ENCODE measurements around the gene EDEM1. TPM values are rescaled to one million over a fixed set of nuclear protein-coding genes. Genes with fewer than 3 reads are reported as not detected.

Gene EDEM1
- polyA plus RNA-seq, 3 donors, result 6.1 to 10.3 (median 8.7) TPM

DNA sequence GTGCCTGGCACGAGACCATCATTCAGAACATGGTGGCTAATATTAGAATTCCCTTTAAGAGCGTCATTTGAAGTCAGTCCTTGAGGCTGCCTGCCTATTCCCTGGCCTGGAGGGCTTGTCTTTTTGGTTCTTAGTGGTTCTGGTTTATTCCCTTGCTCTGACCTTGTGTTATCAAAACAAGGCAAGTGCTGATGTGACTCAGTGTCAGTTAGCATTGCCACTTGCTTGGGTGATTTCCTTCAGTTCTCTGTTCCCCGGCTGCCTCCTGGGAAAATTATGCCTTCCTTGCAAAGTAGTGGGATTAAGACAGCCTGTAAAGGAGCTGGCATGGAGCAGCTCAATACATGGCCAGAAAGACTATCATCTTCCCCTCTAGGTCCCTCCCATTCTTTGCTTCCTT is 64.6 kb downstream of the EDEM1 start:
- WGBS, 3 donors, result 86 to 97% (median 91%) methylated on average over 3 of the region's 3 CpGs

GRCh38 chr3:5254281-5255048 is 67.0 kb downstream of the EDEM1 start:
- WGBS, 3 donors, result 77 to 90% (median 89%) methylated on average over 12 of the region's 12 CpGs
- H3K27ac ChIP-seq (ENCODE audit: low read depth, low read length), result no peak overlapping the region

More for the DNA sequence above, 64.6 kb downstream of the EDEM1 start:
- no peak overlapping the region for H3K27ac ChIP-seq (ENCODE audit: low read depth, low read length)

DNA sequence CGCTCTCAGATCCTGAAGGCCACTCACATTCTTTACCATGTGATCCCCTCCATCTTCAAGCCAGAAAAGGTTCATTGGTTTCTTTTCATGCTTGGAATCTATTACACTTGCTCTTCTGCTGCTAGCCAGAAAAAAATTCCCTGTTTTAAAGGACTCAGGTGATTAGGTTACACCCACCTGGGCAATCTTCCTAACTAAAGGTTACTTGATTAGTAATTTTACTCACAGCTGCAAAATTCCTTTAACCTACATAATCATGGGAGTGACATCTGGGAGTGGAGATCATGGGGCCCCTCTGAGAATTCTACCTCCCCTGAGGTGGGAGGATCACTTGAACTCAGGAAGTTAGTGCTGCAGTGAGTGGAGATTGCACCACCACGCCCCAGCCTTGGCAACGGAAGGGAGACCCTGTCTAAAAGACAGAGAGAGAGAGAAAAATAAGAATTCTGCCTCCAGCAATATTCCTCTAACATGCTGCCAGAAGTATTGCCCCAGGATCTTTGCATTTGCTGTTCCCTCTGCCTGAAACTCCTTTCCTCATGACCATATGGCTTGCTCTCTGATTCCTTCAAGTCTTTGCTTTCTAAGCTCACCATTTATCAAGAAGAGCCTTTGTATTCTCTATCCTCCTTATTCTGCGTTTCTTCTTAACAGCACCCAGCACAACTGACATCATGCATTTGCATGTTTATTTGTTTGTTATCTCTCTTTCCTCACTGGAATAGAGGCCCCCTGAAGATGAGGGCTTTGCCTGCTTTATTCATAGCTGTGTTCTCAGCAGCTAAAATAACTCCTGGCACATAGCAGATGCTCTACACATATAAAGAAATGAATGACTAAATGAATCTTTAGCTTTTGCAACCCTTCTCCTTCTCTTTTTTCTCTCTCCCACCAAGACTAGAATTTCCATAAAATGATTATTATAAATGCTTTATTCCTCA is 68.2 kb downstream of the EDEM1 start:
- no peak overlapping the region for H3K27ac ChIP-seq (ENCODE audit: low read depth, low read length)
- 48 to 72% (median 53%) methylated on average over 4 of the region's 4 CpGs for WGBS, 3 donors

GRCh38 chr3:5258526-5258925 is 71.0 kb downstream of the EDEM1 start:
- WGBS, 3 donors, result 66 to 82% (median 76%) methylated on average over 3 of the region's 3 CpGs

GRCh38 chr3:5260992-5261501 is 73.5 kb downstream of the EDEM1 start:
- 11 to 37% (median 26%) methylated on average over 2 of the region's 2 CpGs for WGBS, 3 donors
- no peak overlapping the region for H3K27ac ChIP-seq (ENCODE audit: low read depth, low read length)

More at GRCh38 chr3:5258526-5258925, 71.0 kb downstream of the EDEM1 start:
- no peak overlapping the region for H3K27ac ChIP-seq (ENCODE audit: low read depth, low read length)

DNA sequence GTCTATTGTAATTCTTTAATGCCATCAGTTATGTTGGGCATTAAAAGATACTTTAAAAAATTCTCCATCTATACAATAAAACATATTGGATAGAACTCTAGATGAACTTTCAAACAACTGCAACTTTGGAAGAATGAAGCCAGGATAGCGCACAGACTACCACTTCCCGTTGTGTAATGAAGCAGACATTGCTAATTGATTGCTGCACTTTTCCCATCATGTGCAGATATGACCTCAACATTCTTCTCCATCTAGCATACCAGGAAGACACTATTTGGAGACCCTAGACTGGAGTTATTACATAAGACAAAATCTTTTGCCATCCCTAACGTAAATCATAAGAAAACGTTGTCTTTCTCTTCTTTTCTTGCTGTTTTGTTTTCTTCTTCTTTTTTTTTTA is 75.0 kb downstream of the EDEM1 start:
- H3K27ac ChIP-seq (ENCODE audit: low read depth, low read length), result no peak overlapping the region
- WGBS, 3 donors, result 77 to 82% (median 80%) methylated on average over 4 of the region's 4 CpGs

GRCh38 chr3:5264093-5264600 is 76.6 kb downstream of the EDEM1 start:
- 85 to 94% (median 90%) methylated on average over 4 of the region's 4 CpGs for WGBS, 3 donors

GRCh38 chr3:5264896-5265770 is 77.6 kb downstream of the EDEM1 start:
- no peak overlapping the region for H3K27ac ChIP-seq (ENCODE audit: low read depth, low read length)
- WGBS, 3 donors, result 75 to 81% (median 80%) methylated on average over 7 of the region's 7 CpGs

More at GRCh38 chr3:5264093-5264600, 76.6 kb downstream of the EDEM1 start:
- H3K27ac ChIP-seq (ENCODE audit: low read depth, low read length), result no peak overlapping the region

- 64 to 79% (median 76%) methylated on average over 2 of the region's 2 CpGs for WGBS, 3 donors
- no peak overlapping the region for H3K27ac ChIP-seq (ENCODE audit: low read depth, low read length)
Observed at GRCh38 chr3:5267252-5267651, 79.7 kb downstream of the EDEM1 start.

DNA sequence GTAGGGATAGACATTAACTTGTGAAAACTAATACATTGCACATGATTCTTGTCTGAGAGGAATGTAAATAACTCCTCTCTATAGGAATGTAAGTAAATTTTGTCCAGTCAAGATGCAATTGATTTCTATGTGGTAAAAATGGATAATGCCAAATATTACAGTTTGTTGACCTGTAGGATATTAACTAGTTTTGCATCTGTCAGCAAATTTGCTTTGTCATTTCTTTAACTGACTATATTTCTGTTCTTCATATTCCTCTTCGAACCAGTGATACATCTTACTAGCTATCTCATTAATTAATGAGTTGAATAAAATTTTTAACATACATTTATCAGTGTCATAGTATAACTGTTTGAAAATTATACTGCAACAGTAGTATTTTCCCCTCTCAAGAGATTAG is 80.4 kb downstream of the EDEM1 start:
- WGBS, 3 donors, result 77 to 97% (median 82%) methylated on average over 1 of the region's 1 CpG
- no peak overlapping the region for H3K27ac ChIP-seq (ENCODE audit: low read depth, low read length)

Other genes with a start within 250 kb of the EDEM1 start
- 100 to 1,000 TPM in 1 of 3 donors, 10 to 100 TPM in 2; 39.0 to 138 (median 80.4) TPM for gene BHLHE40, start 208.3 kb upstream of the EDEM1 start, polyA plus RNA-seq
- gene ARL8B, start 65.4 kb upstream of the EDEM1 start, polyA plus RNA-seq, result 10 to 100 TPM; 19.3 to 43.9 (median 36.9) TPM

Data from adipose tissue (tissue), 3 donors.